PC-9 (cell line): ENCODE measurements around the gene TECPR1. TPM values are rescaled to one million over a fixed set of nuclear protein-coding genes. Genes with fewer than 3 reads are reported as not detected.

Experiments used
- BruUV-seq: library from RNA; stranded (reverse); fragments of 400-500 nt; replicated peaks from 2 replicates; lab custom pipeline; 2021; lab: Mats Ljungman, UMichigan
- CTCF ChIA-PET: fragments of 300-600 bp; sonication (Branson Sonifier 250); formaldehyde crosslinking; loops from one replicate; lab custom pipeline; 2022; ENCODE audit warnings: antibody characterized with exemption; lab: Charles Lee
- POLR2A ChIA-PET: fragments of 300-600 bp; sonication (Branson Sonifier 250); formaldehyde crosslinking; loops from one replicate; lab custom pipeline; 2022; ENCODE audit warnings: antibody characterized with exemption; ENCODE audit not compliant: unreplicated experiment; lab: Charles Lee
- DNase-seq, 2 experiments: peaks; one replicate each; pipeline versions ENCODE4 v3.0.0 to v3.0.0-alpha.2; 2015 to 2022; ENCODE audit warnings: mixed read lengths in 1 of 2
- H2AFZ ChIP-seq: fragments of 200-600 bp; sonication (generic); 2 replicates; pipeline ENCODE4 v1.8.1; 2017; ENCODE audit warnings: antibody characterized with exemption
- H3F3A ChIP-seq: fragments of 200-600 bp; sonication (generic); 2 replicates; pipeline ENCODE4 v1.8.1; 2017; ENCODE audit warnings: antibody characterized with exemption, mild to moderate bottlenecking, low read depth; ENCODE audit not compliant: insufficient read depth
- H3K27ac ChIP-seq: fragments of 200-600 bp; sonication (generic); 2 replicates; pipeline ENCODE4 v1.6.1; 2016; ENCODE audit warnings: mixed run types
- H3K27me3 ChIP-seq: fragments of 200-600 bp; sonication (generic); 2 replicates; pipeline ENCODE4 v1.6.1; 2016; ENCODE audit warnings: low read depth, mixed run types; ENCODE audit not compliant: insufficient read depth
- H3K36me3 ChIP-seq: fragments of 200-600 bp; sonication (generic); 2 replicates; pipeline ENCODE4 v1.6.1; 2016; ENCODE audit warnings: low read depth, mixed run types
- H3K4me1 ChIP-seq: fragments of 200-600 bp; sonication (generic); replicated peaks from 2 replicates; pipeline ENCODE4 v1.6.1; 2016; ENCODE audit warnings: mixed run types; ENCODE audit not compliant: insufficient read depth
- H3K4me2 ChIP-seq: fragments of 200-600 bp; sonication (generic); 2 replicates; pipeline ENCODE4 v1.6.1; 2017; ENCODE audit warnings: mixed run types
- H3K4me3 ChIP-seq: fragments of 200-600 bp; sonication (generic); 2 replicates; pipeline ENCODE4 v1.6.1; 2016; ENCODE audit warnings: mixed run types
- H3K79me2 ChIP-seq: fragments of 200-600 bp; sonication (generic); 2 replicates; pipeline ENCODE4 v1.6.1; 2017; ENCODE audit warnings: low read depth, mixed run types
- H3K9me2 ChIP-seq: fragments of 200-600 bp; sonication (generic); 2 replicates; pipeline ENCODE4 v1.8.1; 2017; ENCODE audit warnings: mild to moderate bottlenecking; ENCODE audit not compliant: insufficient read depth
- H3K9me3 ChIP-seq: fragments of 200-600 bp; sonication (generic); 2 replicates; pipeline ENCODE4 v1.8.1; 2016; ENCODE audit warnings: low read depth; ENCODE audit not compliant: insufficient read depth
- H4K20me1 ChIP-seq: fragments of 200-600 bp; sonication (generic); 2 replicates; pipeline ENCODE4 v1.8.1; 2017; ENCODE audit not compliant: insufficient read depth
- CTCF ChIP-seq: fragments of 200-600 bp; sonication (generic); conservative IDR thresholded peaks from 2 replicates; pipeline ENCODE4 v1.6.1; 2017; ENCODE audit warnings: mixed run types, antibody characterized with exemption, mild to moderate bottlenecking, moderate library complexity
- EZH2 ChIP-seq: fragments of 200-600 bp; sonication (generic); IDR thresholded peaks from 2 replicates; pipeline ENCODE4 v1.8.0; 2017; ENCODE audit warnings: antibody characterized with exemption, low read depth
- intact Hi-C: fragments of 100-400 bp; cut with micrococcal nuclease; formaldehyde crosslinking; loops from one replicate; pipeline ENCODE4 v1.10.0; 2022; ENCODE audit not compliant: unreplicated experiment
- total RNA-seq: library from RNA; stranded (reverse); gene quantifications from 2 replicates; pipeline ENCODE4 v1.2.3, GENCODE V29; 2021

Gene TECPR1
- total RNA-seq, 1 experiment from 2014 or later = 22.7 TPM

DNA sequence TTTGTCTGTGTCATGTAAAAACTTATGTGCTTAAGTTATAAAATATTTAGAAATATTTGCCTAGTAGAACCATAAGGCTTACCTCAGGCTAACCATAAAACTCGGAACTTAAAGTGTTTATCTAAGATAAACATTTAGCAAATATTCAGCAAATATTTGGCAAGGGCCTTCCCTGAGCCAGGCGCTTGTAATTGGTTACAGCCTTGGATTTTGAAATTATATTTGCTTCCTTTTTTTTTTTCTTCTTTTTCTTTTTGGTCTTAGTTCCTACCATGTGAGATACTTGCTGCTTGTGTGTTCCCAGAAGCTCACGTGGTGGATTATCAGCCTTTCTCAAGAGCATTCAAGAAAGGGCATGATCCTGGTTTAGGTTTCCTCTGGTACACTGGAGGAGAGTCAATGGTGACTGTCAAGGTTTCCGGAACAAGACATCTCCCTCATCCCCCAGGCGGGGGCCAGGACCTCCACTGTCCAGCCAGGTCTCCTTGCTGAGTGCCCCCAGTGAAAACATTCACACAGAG is 24.3 kb upstream of the TECPR1 start:
- Histone ChIP-seq H3K4me3 (no peak overlapping the region), H3K79me2 (no peaks in the 10 kb centered on the region), H2AFZ (no peak overlapping the region), H3K27me3 (no peaks in the 10 kb centered on the region), H3K27ac (peak overlapping the region; percentile 21; the same call in 1 of the 2 replicates), H4K20me1 (no peaks in the 10 kb centered on the region), H3F3A (peaks cover 34% of the 10 kb centered on the region), H3K9me3 (no peaks in the 10 kb centered on the region), H3K4me2 (no peak overlapping the region), H3K4me1 (peaks cover 7% of the 10 kb centered on the region; the same call in 1 of the 2 replicates), H3K36me3 (no peaks in the 10 kb centered on the region), H3K9me2 (no peaks in the 10 kb centered on the region)
- ChIA-PET CTCF (no interaction called here), POLR2A (no interaction called here)
- intact Hi-C loops = no loop called here
- TF ChIP-seq EZH2 (no peak), CTCF (no peak)
- DNase-seq = peak in 1 of 2 experiments; percentile 69
- no TSS peak for BruUV-seq

DNA sequence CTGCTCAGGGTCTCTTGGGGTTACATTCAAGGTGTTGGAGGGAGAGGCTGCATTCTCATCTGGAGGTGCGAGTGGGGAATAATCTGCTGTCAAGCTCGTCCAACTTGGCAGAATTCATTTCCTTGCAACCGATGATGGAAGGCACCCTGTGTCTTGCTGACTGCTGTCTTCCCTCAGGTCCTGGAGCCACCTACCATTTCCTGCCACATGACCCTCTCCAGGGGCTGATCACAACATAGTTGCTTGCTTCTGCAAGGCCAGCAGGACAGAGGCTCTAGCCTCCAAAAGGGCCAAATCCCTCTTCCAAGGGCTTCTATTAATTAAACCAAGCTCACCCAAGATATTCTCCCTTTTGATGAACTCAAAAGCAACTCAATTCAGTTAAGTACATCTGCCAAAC is 15.3 kb upstream of the TECPR1 start:
- H3K4me1 ChIP-seq = peaks cover 7% of the 10 kb centered on the region
- H3K4me2 ChIP-seq = no peak overlapping the region
- H2AFZ ChIP-seq = no peak overlapping the region
- no peaks in the 10 kb centered on the region for H3K79me2 ChIP-seq
- H3K27me3 ChIP-seq = no peaks in the 10 kb centered on the region
- DNase-seq = no peak
- TF ChIP-seq CTCF = no peak
- TF ChIP-seq EZH2 = no peak
- H3K9me2 ChIP-seq = no peaks in the 10 kb centered on the region
- no peak overlapping the region for H3K4me3 ChIP-seq
- H3F3A ChIP-seq = peaks cover 18% of the 10 kb centered on the region
- intact Hi-C loops = no loop called here
- no peaks in the 10 kb centered on the region for H3K36me3 ChIP-seq
- no TSS peak for BruUV-seq
- no peaks in the 10 kb centered on the region for H4K20me1 ChIP-seq
- H3K9me3 ChIP-seq = no peaks in the 10 kb centered on the region
- ChIA-PET POLR2A (interaction anchor here (0.5 kb wide), 1 partner anchor 515 kb away, joined by 3 read pairs; no protein-coding TSS in a partner anchor), CTCF (interaction anchor here (1.1 kb wide), 1 partner anchor 134 kb away, joined by 5 read pairs; the partner anchor contains the start of gene BAIAP2L1)
- H3K27ac ChIP-seq = no peak overlapping the region

- Histone ChIP-seq H4K20me1 (no peaks in the 10 kb centered on the region), H3K4me2 (no peak overlapping the region), H2AFZ (no peak overlapping the region), H3K9me2 (no peaks in the 10 kb centered on the region), H3K4me1 (peaks cover 7% of the 10 kb centered on the region), H3K4me3 (no peak overlapping the region), H3K27ac (no peak overlapping the region), H3K79me2 (no peaks in the 10 kb centered on the region), H3K9me3 (no peaks in the 10 kb centered on the region), H3K36me3 (no peaks in the 10 kb centered on the region), H3K27me3 (no peaks in the 10 kb centered on the region), H3F3A (peaks cover 18% of the 10 kb centered on the region)
- ChIA-PET CTCF (interaction anchor here (1.1 kb wide), 1 partner anchor 134 kb away, joined by 5 read pairs; the partner anchor contains the start of gene BAIAP2L1), POLR2A (interaction anchor here (0.5 kb wide), 1 partner anchor 515 kb away, joined by 3 read pairs; no protein-coding TSS in a partner anchor)
- BruUV-seq = no TSS peak
- intact Hi-C loops = no loop called here
- TF ChIP-seq CTCF (peak; percentile 57; the same call in 1 of the 2 replicates), EZH2 (no peak)
- no peak for DNase-seq
Observed at GRCh38 chr7:98266840-98267239, 14.8 kb upstream of the TECPR1 start.
